Sigmoid colon (tissue), 4 donors: ENCODE data around the gene PPP1R10.
A peak's percentile ranks its signal among the peaks of the same experiment; 100 is the strongest.

ENCODE experiments used
- CTCF ChIP-seq, 4 experiments: fragments of 450-650 bp in 3 of 4; fragments of 200-600 bp in 1 of 4; IDR thresholded peaks; one replicate each; pipeline ENCODE4 v1.5.1; 2016 to 2019; ENCODE audit warnings: antibody characterized with exemption in 4 of 4, mild to moderate bottlenecking in 3 of 4, moderate library complexity in 2 of 4
- EP300 ChIP-seq, 4 donors: sonication (generic); formaldehyde crosslinking; IDR thresholded peaks; one replicate each; pipeline ENCODE4 v1.6.1; 2017; ENCODE audit warnings: antibody characterized with exemption in 4 of 4
- POLR2A ChIP-seq, 2 donors: fragments of 450-650 bp; IDR thresholded peaks; one replicate each; pipeline ENCODE4 v1.6.1; 2016; ENCODE audit warnings: antibody characterized with exemption in 2 of 2, mild to moderate bottlenecking in 2 of 2, moderate library complexity in 2 of 2
- POLR2AphosphoS5 ChIP-seq, 4 donors: sonication (generic); formaldehyde crosslinking; IDR thresholded peaks; one replicate each; pipeline ENCODE4 v1.6.1; 2017; ENCODE audit warnings: antibody characterized with exemption in 4 of 4

GRCh38 chr6:30647242-30648116 lies 30.4 kb upstream of the PPP1R10 start:
- TF ChIP-seq CTCF (IDR thresholded peaks at IDR 0.05): no peak
- TF ChIP-seq POLR2AphosphoS5 (IDR thresholded peaks at IDR 0.05): peak in 2 of 4 donors; percentile 57 to 71
- peak in 1 of 4 donors; percentile 11 for TF ChIP-seq EP300 (IDR thresholded peaks at IDR 0.05)
- peak in 1 of 2 donors; percentile 22 for TF ChIP-seq POLR2A (IDR thresholded peaks at IDR 0.05)
